Breast epithelium (tissue), 4 donors: ENCODE data around the gene SLAMF1. TPM values are rescaled to one million over a fixed set of nuclear protein-coding genes. Genes with fewer than 3 reads are reported as not detected.
A peak's percentile ranks its signal among the peaks of the same experiment; 100 is the strongest.

Experiments
- DNase-seq, 2 donors: peaks; one replicate each; pipeline ENCODE4 v3.0.0-alpha.2; 2019; ENCODE audit warnings: low spot score in 2 of 2
- H3K27ac ChIP-seq, 2 donors: fragments of 200-600 bp; sonication (generic) in 1 of 2; one replicate each; pipeline ENCODE4 v1.5.1; 2016 to 2019; ENCODE audit warnings: mild to moderate bottlenecking in 1 of 2
- H3K27me3 ChIP-seq, 2 donors: fragments of 200-600 bp; sonication (generic) in 1 of 2; one replicate each; pipeline versions ENCODE4 v1.5.1 to v1.6.0; 2017 to 2019; ENCODE audit warnings: control low read depth in 1 of 2, mild to moderate bottlenecking in 1 of 2
- H3K36me3 ChIP-seq: fragments of 200-600 bp; one replicate; pipeline ENCODE4 v1.5.1; 2019
- H3K4me1 ChIP-seq, 2 donors: fragments of 200-600 bp; sonication (generic); one replicate each; pipeline ENCODE4 v1.5.1; 2016 to 2019; ENCODE audit warnings: control low read depth in 1 of 2
- H3K4me3 ChIP-seq, 3 donors: fragments of 200-600 bp; sonication (generic); 1 replicate in 2 of 3; 2 replicates in 1 of 3; pipeline ENCODE4 v1.5.1; 2016 to 2019; ENCODE audit warnings: mild to moderate bottlenecking in 3 of 3, moderate library complexity in 2 of 3
- H3K9me3 ChIP-seq, 2 donors: fragments of 200-600 bp; sonication (generic) in 1 of 2; one replicate each; pipeline ENCODE4 v1.5.1; 2016 to 2019; ENCODE audit warnings: control low read depth in 1 of 2
- CTCF ChIP-seq, 3 donors: fragments of 450-650 bp; IDR thresholded peaks; one replicate each; pipeline ENCODE4 v1.5.1; 2016 to 2017; ENCODE audit warnings: antibody characterized with exemption in 3 of 3, mild to moderate bottlenecking in 3 of 3, moderate library complexity in 3 of 3
- POLR2A ChIP-seq: fragments of 450-650 bp; IDR thresholded peaks from one replicate; pipeline ENCODE4 v1.6.1; 2016; ENCODE audit warnings: antibody characterized with exemption, mild to moderate bottlenecking, moderate library complexity
- POLR2AphosphoS5 ChIP-seq, 3 donors: sonication (generic); formaldehyde crosslinking; IDR thresholded peaks; one replicate each; pipeline ENCODE4 v1.6.1; 2017; ENCODE audit warnings: antibody characterized with exemption in 3 of 3
- intact Hi-C: fragments of 100-400 bp; cut with DNase I; formaldehyde crosslinking; loops from one replicate; pipeline ENCODE4 v1.15.1; 2023; ENCODE audit warnings: low total_unique reads
- total RNA-seq, 3 donors: library from RNA; depleted of rRNA; stranded (reverse); fragments of >200 nt; gene quantifications; one replicate each; pipeline ENCODE4 v1.1.0, GENCODE V29; 2016

Gene SLAMF1
- total RNA-seq, 3 donors from 2014 or later: 0.64 to 1.8 (median 0.98) TPM

GRCh38 chr1:160670701-160671100 lies 23.9 kb upstream of the SLAMF1 start:
- no peak overlapping the region for H3K4me3 ChIP-seq
- H3K9me3 ChIP-seq: no peaks in the 10 kb centered on the region
- H3K27ac ChIP-seq: no peak overlapping the region
- intact Hi-C loops: no loop called here
- TF ChIP-seq POLR2A: no peak
- no peak for TF ChIP-seq CTCF (IDR thresholded peaks at IDR 0.05)
- TF ChIP-seq POLR2AphosphoS5 (IDR thresholded peaks at IDR 0.05): no peak
- no peaks in the 10 kb centered on the region for H3K36me3 ChIP-seq
- no peak for DNase-seq
- no peaks in the 10 kb centered on the region for H3K4me1 ChIP-seq
- peaks cover 0 to 7% of the 10 kb centered on the region in 2 donors for H3K27me3 ChIP-seq

- no peak for DNase-seq
- intact Hi-C loops: no loop called here
- no peak for TF ChIP-seq POLR2A
- TF ChIP-seq POLR2AphosphoS5 (IDR thresholded peaks at IDR 0.05): no peak
- TF ChIP-seq CTCF (IDR thresholded peaks at IDR 0.05): no peak
- Histone ChIP-seq H3K4me3 (no peak overlapping the region), H3K27ac (no peak overlapping the region), H3K36me3 (no peaks in the 10 kb centered on the region), H3K9me3 (no peaks in the 10 kb centered on the region), H3K27me3 (peaks cover 0 to 7% of the 10 kb centered on the region in 2 donors), H3K4me1 (no peaks in the 10 kb centered on the region)
Measured at GRCh38 chr1:160669802-160670201, 23.0 kb upstream of the SLAMF1 start.

GRCh38 chr1:160669276-160669675 lies 22.4 kb upstream of the SLAMF1 start:
- H3K27me3 ChIP-seq: peaks cover 0 to 7% of the 10 kb centered on the region in 2 donors
- DNase-seq: no peak
- intact Hi-C loops: no loop called here
- no peak overlapping the region for H3K27ac ChIP-seq
- no peaks in the 10 kb centered on the region for H3K36me3 ChIP-seq
- H3K9me3 ChIP-seq: no peaks in the 10 kb centered on the region
- no peaks in the 10 kb centered on the region for H3K4me1 ChIP-seq
- no peak overlapping the region for H3K4me3 ChIP-seq
- TF ChIP-seq POLR2A (no peak), CTCF (IDR thresholded peaks at IDR 0.05) (no peak), POLR2AphosphoS5 (IDR thresholded peaks at IDR 0.05) (no peak)

GRCh38 chr1:160667896-160668295 lies 21.1 kb upstream of the SLAMF1 start:
- no peak for DNase-seq
- TF ChIP-seq POLR2A (no peak), POLR2AphosphoS5 (IDR thresholded peaks at IDR 0.05) (no peak), CTCF (IDR thresholded peaks at IDR 0.05) (no peak)
- H3K27ac ChIP-seq: no peak overlapping the region
- H3K4me1 ChIP-seq: no peaks in the 10 kb centered on the region
- no peaks in the 10 kb centered on the region for H3K36me3 ChIP-seq
- intact Hi-C loops: no loop called here
- no peaks in the 10 kb centered on the region for H3K9me3 ChIP-seq
- no peak overlapping the region for H3K4me3 ChIP-seq
- no peaks in the 10 kb centered on the region for H3K27me3 ChIP-seq

GRCh38 chr1:160666079-160666442 lies 19.2 kb upstream of the SLAMF1 start:
- Histone ChIP-seq H3K4me3 (no peak overlapping the region), H3K27me3 (no peaks in the 10 kb centered on the region), H3K27ac (peak overlapping the region in 1 of 2 donors; percentile 77), H3K36me3 (no peaks in the 10 kb centered on the region), H3K4me1 (no peaks in the 10 kb centered on the region), H3K9me3 (no peaks in the 10 kb centered on the region)
- no peak for DNase-seq
- intact Hi-C loops: no loop called here
- TF ChIP-seq POLR2A (no peak), CTCF (IDR thresholded peaks at IDR 0.05) (no peak), POLR2AphosphoS5 (IDR thresholded peaks at IDR 0.05) (no peak)
